Psoas muscle (tissue), 8 donors: ENCODE measurements around the gene ALDH3A1. TPM values are rescaled to one million over a fixed set of nuclear protein-coding genes. Genes with fewer than 3 reads are reported as not detected.

Experiments used
- ATAC-seq, 4 donors: fragments of 200-7000 bp; cut with Tn5 transposase; one replicate each; pipeline ENCODE4 v1.9.1; 2020; ENCODE audit warnings: moderate library complexity in 3 of 4, mild to moderate bottlenecking in 2 of 4
- DNase-seq, 2 donors: peaks; one replicate each; pipeline ENCODE4 v3.0.0-alpha.2; 2020
- H3K27ac ChIP-seq: fragments of 200-600 bp; one replicate; pipeline ENCODE4 v1.8.0; 2022
- H3K27me3 ChIP-seq, 3 donors: fragments of 200-600 bp in 1 of 3; one replicate each; pipeline versions ENCODE4 v1.6.1 to v1.8.0; 2013 to 2022; ENCODE audit warnings: low read length in 2 of 3, mild to moderate bottlenecking in 2 of 3, moderate library complexity in 1 of 3; ENCODE audit not compliant: insufficient read depth in 3 of 3
- H3K36me3 ChIP-seq, 2 donors: fragments of 200-600 bp in 1 of 2; one replicate each; pipeline versions ENCODE4 v1.6.1 to v1.8.0; 2013 to 2022; ENCODE audit warnings: low read depth in 1 of 2, mild to moderate bottlenecking in 1 of 2, moderate library complexity in 1 of 2; ENCODE audit not compliant: insufficient read depth in 1 of 2
- H3K4me1 ChIP-seq: fragments of 200-600 bp; one replicate; pipeline ENCODE4 v1.8.0; 2022
- H3K4me3 ChIP-seq: fragments of 200-600 bp; one replicate; pipeline ENCODE4 v1.8.0; 2022; ENCODE audit warnings: mild to moderate bottlenecking
- H3K9me3 ChIP-seq: fragments of 200-600 bp; one replicate; pipeline ENCODE4 v1.8.0; 2022
- CTCF ChIP-seq: fragments of 200-600 bp; IDR thresholded peaks from one replicate; pipeline ENCODE4 v1.8.0; 2022; ENCODE audit warnings: antibody characterized with exemption
- WGBS, 3 donors: extraction: QIAGEN DNeasy Blood & Tissue Kit; methylation state at CpG; one replicate each; pipeline versions ENCODE4 v1.1.6 to v1.1.7; 2013; 5-methylcytosine and 5-hydroxymethylcytosine counted together
- intact Hi-C, 2 donors: fragments of 100-400 bp; cut with DNase I; formaldehyde crosslinking; loops; one replicate each; pipeline versions ENCODE4 v1.11.0 to v1.14.2; 2022
- polyA plus RNA-seq, 3 donors: library from polyadenylated mRNA; stranded (reverse); fragments of 200-250 nt; gene quantifications; one replicate each; pipeline ENCODE4 v1.2.3, GENCODE V29; 2013
- total RNA-seq, 4 donors: library from RNA; stranded (reverse); fragmentation: NEBNext Ultra II Directional in 2 of 4; extraction: Animal tissue kit (Norgen Biotek cat#: 25700) in 2 of 4; gene quantifications; one replicate each; pipeline versions ENCODE4 v1.2.1 to v1.2.4, GENCODE V29; 2021 to 2023
- donor health status: healthy with polysubstance abuse.
- donor health status: DM: no; HTN: no; CAD: no; lungs with moderate emphysema.
- donor health status: Bipolar disorder and iron deficiency.
- donor health status: healthy.
- donor health status: DM: yes; HTN: yes; CAD: no.
- donor health status: DM: no; HTN: no; CAD: no.
- donor health status: DM: no; HTN: no; CAD: no.
- donor health status: DM: yes; HTN: yes; CAD: no.

The ALDH3A1 gene
- total and polyA plus RNA-seq, 7 donors = 0.05 to 6.5 (median 0.18) TPM; not detected in 1

GRCh38 chr17:19752216-19753050 lies 4.3 kb upstream of the ALDH3A1 start:
- peak in 3 of 4 donors; percentile 3 to 52 (median 9) for ATAC-seq
- Histone ChIP-seq H3K27me3 (no peaks in the 10 kb centered on the region), H3K4me3 (no peak overlapping the region), H3K27ac (peak overlapping the region; percentile 92), H3K9me3 (no peaks in the 10 kb centered on the region), H3K4me1 (peaks cover 14% of the 10 kb centered on the region), H3K36me3 (no peaks in the 10 kb centered on the region)
- no peak for TF ChIP-seq CTCF
- 73 to 85% (median 75%) methylated on average over 15 of the region's 15 CpGs for WGBS, 3 donors
- peak in 1 of 2 donors; percentile 51 for DNase-seq
- intact Hi-C loops = loop anchor here (2.0 to 5.0 kb wide), 4 partner anchors 70 to 215 kb away; partner anchors contain the start of gene ALDH3A2 (in 2 of the 2)

GRCh38 chr17:19750835-19751234 lies 2.7 kb upstream of the ALDH3A1 start:
- no peak for TF ChIP-seq CTCF
- DNase-seq (peak in 1 of 2 donors; percentile 30), ATAC-seq (no peak)
- intact Hi-C loops = loop anchor here (5.0 kb wide), 3 partner anchors 69 to 214 kb away; partner anchors contain the start of gene ALDH3A2 (in 1 of the 2)
- no peaks in the 10 kb centered on the region for H3K36me3 ChIP-seq
- H3K27me3 ChIP-seq = no peaks in the 10 kb centered on the region
- WGBS, 3 donors = 88 to 94% (median 91%) methylated on average over 3 of the region's 3 CpGs
- H3K4me1 ChIP-seq = peaks cover 14% of the 10 kb centered on the region
- H3K9me3 ChIP-seq = no peaks in the 10 kb centered on the region
- H3K27ac ChIP-seq = peak overlapping the region; percentile 53
- H3K4me3 ChIP-seq = no peak overlapping the region

- Histone ChIP-seq H3K4me1 (peaks cover 17% of the 10 kb centered on the region), H3K27ac (no peak overlapping the region), H3K9me3 (no peaks in the 10 kb centered on the region), H3K27me3 (no peaks in the 10 kb centered on the region), H3K36me3 (no peaks in the 10 kb centered on the region), H3K4me3 (no peak overlapping the region)
- peak in 1 of 2 donors; percentile 44 for DNase-seq
- no peak for TF ChIP-seq CTCF
- 89 to 94% (median 93%) methylated on average over 9 of the region's 9 CpGs for WGBS, 3 donors
- intact Hi-C loops = loop anchor here (5.0 kb wide), 3 partner anchors 68 to 213 kb away; partner anchors contain the start of gene ALDH3A2 (in 1 of the 2)
- ATAC-seq = no peak
Observed at GRCh38 chr17:19750020-19750572, 2.0 kb upstream of the ALDH3A1 start.

DNA sequence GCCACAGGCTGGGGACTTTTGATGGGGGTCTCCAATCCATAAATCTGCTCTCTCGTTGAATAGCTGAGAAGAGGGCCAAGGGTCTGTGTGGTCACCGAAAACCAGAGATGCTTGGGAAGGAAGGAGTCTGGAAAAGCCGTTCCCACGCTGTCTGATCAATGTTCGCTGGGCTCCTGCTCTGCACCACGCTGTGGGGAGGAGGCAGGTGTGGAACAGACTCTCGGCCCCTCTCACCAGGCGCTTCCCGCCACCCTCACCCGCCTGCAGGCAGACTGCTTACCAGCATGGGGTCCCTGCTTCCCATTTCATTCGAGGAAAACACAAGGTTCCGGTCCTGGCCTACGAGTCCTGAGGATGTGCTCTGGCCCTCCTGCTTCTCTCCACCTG lies 702 bp upstream of the ALDH3A1 start:
- Histone ChIP-seq H3K9me3 (no peaks in the 10 kb centered on the region), H3K27me3 (no peaks in the 10 kb centered on the region), H3K4me3 (no peak overlapping the region), H3K36me3 (no peaks in the 10 kb centered on the region), H3K4me1 (peaks cover 20% of the 10 kb centered on the region), H3K27ac (no peak overlapping the region)
- no peak for TF ChIP-seq CTCF
- intact Hi-C loops = no loop called here
- DNase-seq (no peak), ATAC-seq (no peak)
- 79 to 83% (median 82%) methylated on average over 13 of the region's 13 CpGs for WGBS, 3 donors
